GM12865 (cell line): Measurements from ENCODE around the gene ALG10B.
"Not testable (repeated sequence)": the region's sequence is repeated elsewhere in the genome, so short reads cannot be mapped to it uniquely, and the experiment has no call there.

Experiments used
- DNase-seq: peaks from one replicate; pipeline ENCODE4 v3.0.0; 2010; ENCODE audit warnings: low read depth
- H3K4me3 ChIP-seq: 2 replicates; pipeline ENCODE4 v1.5.1; 2011; ENCODE audit warnings: mild to moderate bottlenecking, low read depth, low read length, control low read depth
- TF ChIP-seq, protein P1 (sequence below): IDR thresholded peaks from 2 replicates; pipeline ENCODE4 v1.5.1; 2011; ENCODE audit warnings: low read length, control low read depth, low read depth, inconsistent platforms; ENCODE audit not compliant: insufficient read depth; ENCODE audit errors: missing control alignments

The ALG10B gene

GRCh38 chr12:38291160-38291559 is 25.4 kb upstream of the ALG10B start:
- no peak overlapping the region for H3K4me3 ChIP-seq
- TF ChIP-seq, protein P1, sequence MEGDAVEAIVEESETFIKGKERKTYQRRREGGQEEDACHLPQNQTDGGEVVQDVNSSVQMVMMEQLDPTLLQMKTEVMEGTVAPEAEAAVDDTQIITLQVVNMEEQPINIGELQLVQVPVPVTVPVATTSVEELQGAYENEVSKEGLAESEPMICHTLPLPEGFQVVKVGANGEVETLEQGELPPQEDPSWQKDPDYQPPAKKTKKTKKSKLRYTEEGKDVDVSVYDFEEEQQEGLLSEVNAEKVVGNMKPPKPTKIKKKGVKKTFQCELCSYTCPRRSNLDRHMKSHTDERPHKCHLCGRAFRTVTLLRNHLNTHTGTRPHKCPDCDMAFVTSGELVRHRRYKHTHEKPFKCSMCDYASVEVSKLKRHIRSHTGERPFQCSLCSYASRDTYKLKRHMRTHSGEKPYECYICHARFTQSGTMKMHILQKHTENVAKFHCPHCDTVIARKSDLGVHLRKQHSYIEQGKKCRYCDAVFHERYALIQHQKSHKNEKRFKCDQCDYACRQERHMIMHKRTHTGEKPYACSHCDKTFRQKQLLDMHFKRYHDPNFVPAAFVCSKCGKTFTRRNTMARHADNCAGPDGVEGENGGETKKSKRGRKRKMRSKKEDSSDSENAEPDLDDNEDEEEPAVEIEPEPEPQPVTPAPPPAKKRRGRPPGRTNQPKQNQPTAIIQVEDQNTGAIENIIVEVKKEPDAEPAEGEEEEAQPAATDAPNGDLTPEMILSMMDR, result no peak
- no peak for DNase-seq

DNA sequence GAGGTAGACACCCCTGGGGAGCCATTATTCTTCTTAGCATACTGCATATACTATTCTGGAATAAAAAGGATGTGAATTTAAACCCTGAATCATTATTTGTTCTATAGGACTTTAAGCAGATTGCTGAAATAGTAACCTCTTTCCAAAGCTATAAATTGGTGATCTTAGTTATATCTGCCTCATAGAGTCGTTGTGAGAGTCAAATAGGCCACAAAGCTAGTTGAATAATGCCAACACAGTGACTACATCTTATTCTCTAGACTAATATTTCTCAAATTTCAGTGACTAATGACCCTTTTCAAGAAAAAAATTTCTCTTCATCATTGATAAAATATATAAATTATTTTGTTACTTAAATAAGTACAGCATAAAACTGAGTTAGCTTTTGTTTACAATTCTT is 13.6 kb upstream of the ALG10B start:
- DNase-seq, H3K4me3 ChIP-seq: not testable (repeated sequence)

GRCh38 chr12:38321966-38322365 is 5.4 kb downstream of the ALG10B start:
- not testable (repeated sequence) for DNase-seq, H3K4me3 ChIP-seq

DNA sequence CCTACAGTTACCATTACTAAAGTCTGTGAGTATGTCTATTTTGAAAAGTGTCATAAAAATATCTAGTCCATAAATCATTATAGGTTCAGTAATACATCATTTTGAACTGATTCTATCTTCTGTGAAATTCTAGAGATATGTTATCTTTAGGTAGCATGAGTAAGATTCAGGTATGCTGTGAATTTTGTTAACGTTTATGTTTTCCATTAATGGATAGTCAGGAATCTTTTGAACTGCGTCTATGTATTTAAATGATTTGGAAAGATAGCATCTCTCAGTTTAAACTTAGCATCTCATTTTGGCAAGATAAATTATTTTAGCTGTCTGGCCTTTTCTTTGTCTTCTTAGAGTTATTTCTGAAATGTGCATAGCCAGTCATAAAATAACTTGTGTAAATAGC is 8.3 kb downstream of the ALG10B start:
- no peak overlapping the region for H3K4me3 ChIP-seq
- no peak for DNase-seq
- TF ChIP-seq, protein P1, result no peak

GRCh38 chr12:38327356-38327755 is 10.8 kb downstream of the ALG10B start:
- no peak for DNase-seq
- TF ChIP-seq, protein P1, result no peak

GRCh38 chr12:38328306-38328895 is 11.8 kb downstream of the ALG10B start:
- no peak overlapping the region for H3K4me3 ChIP-seq
- TF ChIP-seq, protein P1, result peak; percentile 27
- peak; percentile 28 for DNase-seq

More at GRCh38 chr12:38327356-38327755, 10.8 kb downstream of the ALG10B start:
- no peak overlapping the region for H3K4me3 ChIP-seq

DNA sequence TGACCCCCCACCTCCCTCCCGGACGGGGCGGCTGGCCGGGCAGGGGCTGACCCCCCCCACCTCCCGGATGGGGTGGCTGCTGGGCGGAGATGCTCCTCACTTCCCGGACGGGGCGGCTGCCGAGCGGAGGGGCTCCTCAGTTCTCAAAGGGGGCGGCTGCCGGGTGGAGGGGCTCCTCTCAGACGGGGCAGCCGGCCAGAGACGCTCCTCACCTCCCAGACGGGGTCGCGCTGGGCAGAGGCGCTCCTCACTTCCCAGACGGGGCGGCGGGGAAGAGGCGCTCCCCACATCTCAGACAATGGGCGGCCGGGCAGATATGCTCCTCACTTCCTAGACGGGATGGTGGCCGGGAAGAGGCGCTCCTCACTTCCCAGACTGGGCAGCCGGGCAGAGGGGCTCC is 13.8 kb downstream of the ALG10B start:
- DNase-seq, H3K4me3 ChIP-seq: not testable (repeated sequence)

GRCh38 chr12:38332814-38333213 is 16.2 kb downstream of the ALG10B start:
- DNase-seq, result no peak
- TF ChIP-seq, protein P1, result no peak
- H3K4me3 ChIP-seq, result no peak overlapping the region

GRCh38 chr12:38342444-38342843 is 25.9 kb downstream of the ALG10B start:
- no peak overlapping the region for H3K4me3 ChIP-seq
- no peak for DNase-seq
- TF ChIP-seq, protein P1, result no peak

DNA sequence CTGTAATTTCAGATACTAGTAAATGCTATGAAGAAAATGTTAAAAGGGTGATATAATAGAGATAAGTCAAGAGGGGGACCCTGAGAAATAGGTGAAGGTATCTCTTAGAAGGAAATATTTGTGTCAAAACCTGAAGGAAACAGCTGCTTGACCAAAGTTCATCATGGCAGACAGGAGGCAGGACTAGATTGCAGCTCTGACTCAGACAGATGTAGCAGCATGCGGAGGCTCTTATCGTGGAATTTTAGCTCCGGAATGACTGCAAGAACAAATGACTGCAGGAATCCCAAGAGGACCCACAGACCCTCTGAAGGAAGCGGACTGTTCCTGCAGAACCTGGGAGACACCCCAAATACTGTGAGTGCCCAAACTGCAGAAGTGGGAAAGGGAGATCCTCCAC is 26.7 kb downstream of the ALG10B start:
- H3K4me3 ChIP-seq, DNase-seq: not testable (repeated sequence)

GRCh38 chr12:38343916-38344315 is 27.3 kb downstream of the ALG10B start:
- H3K4me3 ChIP-seq, DNase-seq: not testable (repeated sequence)
